Lower leg skin (tissue), 3 donors: ENCODE data around the gene CCL2.

Experiments
- POLR2A ChIP-seq, 2 donors: fragments of 450-650 bp; IDR thresholded peaks; one replicate each; pipeline ENCODE4 v1.6.1; 2016 to 2017; ENCODE audit warnings: antibody characterized with exemption in 2 of 2, mild to moderate bottlenecking in 1 of 2, moderate library complexity in 1 of 2
- TF ChIP-seq, protein P1 (sequence below), 3 donors: fragments of 450-650 bp; IDR thresholded peaks; one replicate each; pipeline ENCODE4 v1.5.1; 2016; ENCODE audit warnings: antibody characterized with exemption in 3 of 3, mild to moderate bottlenecking in 3 of 3, moderate library complexity in 2 of 3

DNA sequence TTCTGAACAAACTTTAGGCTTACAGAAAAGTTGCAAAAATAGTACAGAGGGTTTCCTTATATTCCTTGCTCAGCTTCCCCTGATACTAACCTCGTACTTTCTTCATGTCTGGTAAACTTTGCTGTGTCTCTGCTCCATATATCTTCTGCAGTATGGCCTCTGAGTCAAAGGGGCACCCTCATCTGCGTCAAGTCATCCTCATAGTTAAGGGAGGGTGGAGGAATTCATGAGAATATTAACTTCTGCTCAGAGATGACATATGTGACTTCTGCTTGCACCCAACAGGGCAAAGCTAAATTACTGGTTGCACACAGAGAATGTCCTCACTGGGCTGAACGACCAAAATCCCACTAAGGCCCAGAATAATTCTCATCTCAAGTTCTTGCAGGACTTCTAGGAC, 10.6 kb downstream of the CCL2 start:
- TF ChIP-seq, protein P1, sequence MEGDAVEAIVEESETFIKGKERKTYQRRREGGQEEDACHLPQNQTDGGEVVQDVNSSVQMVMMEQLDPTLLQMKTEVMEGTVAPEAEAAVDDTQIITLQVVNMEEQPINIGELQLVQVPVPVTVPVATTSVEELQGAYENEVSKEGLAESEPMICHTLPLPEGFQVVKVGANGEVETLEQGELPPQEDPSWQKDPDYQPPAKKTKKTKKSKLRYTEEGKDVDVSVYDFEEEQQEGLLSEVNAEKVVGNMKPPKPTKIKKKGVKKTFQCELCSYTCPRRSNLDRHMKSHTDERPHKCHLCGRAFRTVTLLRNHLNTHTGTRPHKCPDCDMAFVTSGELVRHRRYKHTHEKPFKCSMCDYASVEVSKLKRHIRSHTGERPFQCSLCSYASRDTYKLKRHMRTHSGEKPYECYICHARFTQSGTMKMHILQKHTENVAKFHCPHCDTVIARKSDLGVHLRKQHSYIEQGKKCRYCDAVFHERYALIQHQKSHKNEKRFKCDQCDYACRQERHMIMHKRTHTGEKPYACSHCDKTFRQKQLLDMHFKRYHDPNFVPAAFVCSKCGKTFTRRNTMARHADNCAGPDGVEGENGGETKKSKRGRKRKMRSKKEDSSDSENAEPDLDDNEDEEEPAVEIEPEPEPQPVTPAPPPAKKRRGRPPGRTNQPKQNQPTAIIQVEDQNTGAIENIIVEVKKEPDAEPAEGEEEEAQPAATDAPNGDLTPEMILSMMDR (IDR thresholded peaks at IDR 0.05), result no peak
- TF ChIP-seq POLR2A (IDR thresholded peaks at IDR 0.05), result no peak
